Raji (cell line): ENCODE measurements around the gene SORCS2.

Experiments
- POLR2A ChIP-seq: IDR thresholded peaks from 2 replicates; pipeline ENCODE4 v1.6.1; 2011; ENCODE audit warnings: low read depth, low read length, control low read depth; ENCODE audit not compliant: insufficient read depth

SORCS2 gene

GRCh38 chr4:7361280-7361895, 169.1 kb downstream of the SORCS2 start:
- no peak for TF ChIP-seq POLR2A

DNA sequence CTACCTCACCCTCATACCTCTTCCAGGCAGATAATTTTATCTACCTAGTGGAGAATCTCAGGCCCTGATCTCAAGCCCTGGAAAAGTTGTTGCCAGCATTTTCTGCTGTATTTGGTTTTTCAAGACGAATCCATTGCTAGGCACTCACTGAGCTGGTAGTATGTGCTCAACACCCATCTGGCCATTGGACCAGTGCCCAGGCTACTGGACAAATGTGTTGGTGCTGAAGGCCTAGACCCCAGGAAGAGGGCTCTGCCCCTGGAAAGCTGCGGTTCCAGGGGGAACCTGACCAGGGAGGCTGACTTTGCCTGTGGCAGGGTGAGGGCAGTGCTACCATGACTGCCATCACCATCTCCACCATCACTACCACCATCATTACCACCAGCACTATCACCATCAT, 170.0 kb downstream of the SORCS2 start:
- TF ChIP-seq POLR2A = no peak

DNA sequence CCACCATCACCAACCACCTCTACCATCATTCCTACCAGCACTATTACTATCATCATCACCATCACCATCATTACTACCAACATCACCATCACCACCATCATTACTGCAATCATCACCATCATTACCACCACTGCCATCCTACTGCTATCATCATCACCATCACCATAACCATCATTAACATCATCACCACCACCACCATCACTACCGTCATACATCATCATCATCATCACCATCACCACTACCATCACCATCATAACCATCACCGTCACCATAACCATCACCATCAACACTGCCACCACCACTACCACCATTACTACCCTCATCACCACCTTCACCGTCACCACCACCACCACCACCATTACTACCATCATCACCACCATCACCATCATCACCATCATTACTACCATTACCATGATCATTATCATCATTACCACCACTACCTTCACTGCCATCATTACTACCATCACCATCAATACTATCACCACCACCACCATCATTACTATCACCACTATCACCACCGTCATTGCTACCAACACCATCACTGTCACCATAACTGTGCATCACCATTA, 170.6 kb downstream of the SORCS2 start:
- TF ChIP-seq POLR2A = no peak

DNA sequence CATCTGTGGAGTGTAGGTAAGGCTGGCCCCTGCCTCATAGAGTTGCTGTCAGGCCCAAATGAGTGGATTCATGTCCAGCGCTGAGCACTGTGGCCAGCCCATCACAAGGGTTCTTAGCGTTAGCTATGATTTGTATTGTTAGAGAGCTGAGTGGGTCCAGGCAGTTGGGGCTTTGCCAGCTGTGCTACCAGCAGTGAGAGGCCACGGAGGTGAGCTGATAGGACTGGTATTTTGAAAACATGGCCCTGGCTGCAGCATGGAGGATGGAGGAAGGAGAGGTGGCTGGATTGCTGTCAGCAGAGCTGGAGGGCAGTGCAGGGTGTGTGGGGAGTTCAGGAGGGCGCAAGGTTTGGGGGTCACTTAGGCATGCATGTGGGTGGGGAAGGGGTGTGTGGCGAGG, 172.6 kb downstream of the SORCS2 start:
- TF ChIP-seq POLR2A = no peak

DNA sequence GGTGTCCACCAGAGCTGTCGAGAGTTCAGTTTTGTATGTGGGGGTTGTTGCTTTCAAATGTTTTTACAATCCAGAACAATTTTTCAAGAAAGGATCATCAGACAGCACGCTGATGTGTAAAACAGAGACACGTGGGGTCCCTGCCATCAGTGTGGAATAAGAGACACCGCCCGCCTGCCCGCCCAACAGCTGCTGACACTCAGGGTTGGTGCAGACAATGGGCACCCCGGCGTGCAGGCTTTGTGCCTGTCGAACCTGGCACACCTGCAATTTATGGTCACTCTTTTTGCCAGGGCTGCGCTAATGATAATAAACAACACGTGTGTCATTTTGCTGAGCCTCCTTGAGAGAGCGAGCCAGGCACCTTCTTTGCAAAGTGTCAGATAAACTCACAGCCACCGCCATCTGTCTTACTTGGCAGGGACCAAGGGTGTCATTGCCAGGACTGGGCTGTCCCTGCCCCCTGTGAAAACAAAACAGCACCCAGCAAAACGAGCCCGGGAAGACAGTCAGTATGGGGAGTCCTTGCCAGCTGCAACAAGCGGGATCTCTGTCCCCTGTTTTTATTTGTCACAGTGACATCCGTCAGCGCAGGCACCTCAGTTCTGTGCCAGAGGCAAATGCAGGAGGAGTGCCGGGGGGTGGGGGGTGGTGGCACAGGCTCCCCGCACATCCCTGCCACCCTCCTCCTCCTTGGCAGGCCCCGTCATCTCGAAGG, 173.3 kb downstream of the SORCS2 start:
- no peak for TF ChIP-seq POLR2A

DNA sequence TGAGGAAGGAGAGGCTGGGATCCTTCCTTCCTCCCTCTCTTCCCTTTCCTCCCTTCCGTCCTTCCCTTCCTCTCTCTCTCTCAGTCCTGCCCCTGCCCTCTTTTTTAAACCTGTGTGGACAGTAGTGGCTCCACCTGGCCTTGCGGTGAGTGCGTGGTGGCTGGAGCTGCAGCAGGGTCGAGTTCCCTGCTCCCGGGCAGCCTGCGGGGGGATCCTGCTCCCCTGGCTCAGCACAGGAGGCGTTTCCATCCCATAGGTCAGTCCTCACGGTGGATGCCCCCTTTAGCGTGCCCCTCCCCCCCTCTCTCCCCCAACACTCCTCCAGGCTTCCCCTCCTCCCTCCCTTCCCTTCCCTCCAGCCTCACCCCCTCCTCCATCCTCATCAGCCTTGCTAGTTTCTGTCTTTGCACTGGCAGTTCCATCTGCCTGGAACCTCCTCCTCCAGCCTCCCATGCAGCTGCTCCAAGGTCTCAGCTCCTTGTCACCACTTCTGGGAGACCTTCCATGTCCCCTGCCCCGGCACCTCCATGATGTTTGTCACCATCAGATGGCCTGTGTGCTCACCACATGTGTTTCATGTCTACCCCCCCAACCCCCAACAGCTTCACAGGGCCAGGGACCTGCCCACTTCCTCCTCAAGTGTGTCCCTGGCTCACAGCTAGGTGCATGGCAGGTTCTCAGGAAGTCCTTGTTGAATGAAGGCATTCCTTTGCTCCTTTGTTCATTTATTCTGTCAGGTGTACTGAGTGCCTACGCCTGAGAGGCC, 174.0 kb downstream of the SORCS2 start:
- no peak for TF ChIP-seq POLR2A

- no peak for TF ChIP-seq POLR2A
Measured at GRCh38 chr4:7366954-7367353, 174.6 kb downstream of the SORCS2 start.

GRCh38 chr4:7367406-7367805, 175.1 kb downstream of the SORCS2 start:
- TF ChIP-seq POLR2A = no peak

DNA sequence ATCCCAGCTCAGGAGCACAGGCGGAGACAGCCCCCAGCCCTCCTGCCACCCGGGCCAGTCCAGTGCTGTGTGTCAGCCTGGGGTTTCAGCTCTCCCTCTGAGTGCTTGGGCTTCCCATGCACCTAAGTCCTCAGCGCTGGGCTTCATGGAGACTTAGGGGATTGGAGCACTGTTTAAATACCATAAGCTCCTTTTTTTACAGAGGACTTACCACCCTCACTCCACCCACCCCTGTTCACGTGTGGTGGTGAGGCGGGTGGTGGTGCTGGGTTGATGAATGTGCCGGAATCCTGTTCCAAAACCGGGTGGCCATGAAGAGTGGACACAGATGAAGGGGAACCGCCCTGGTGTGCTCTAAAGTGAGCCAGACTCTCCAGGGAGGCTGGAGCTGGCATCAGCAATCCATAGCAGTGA, 175.5 kb downstream of the SORCS2 start:
- no peak for TF ChIP-seq POLR2A

DNA sequence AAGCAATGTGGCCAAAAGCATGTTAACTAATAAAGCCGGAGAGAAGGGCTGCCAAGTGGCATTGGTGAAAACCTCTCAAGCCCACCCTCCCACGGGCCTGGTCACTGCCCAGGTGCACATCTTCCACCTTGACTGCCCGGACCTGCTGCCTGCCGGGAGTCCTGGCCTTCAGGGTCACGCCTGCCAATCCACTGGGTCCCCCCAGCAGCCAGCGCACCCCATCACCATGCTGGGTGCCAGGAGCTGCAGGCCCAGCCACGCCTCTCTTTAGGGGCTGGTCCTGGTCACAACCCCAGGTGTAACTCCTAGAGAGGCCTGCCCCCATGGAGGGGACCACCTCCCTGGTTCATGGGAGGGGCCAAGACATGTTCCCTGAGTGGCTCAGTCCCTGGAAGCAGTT, 176.0 kb downstream of the SORCS2 start:
- TF ChIP-seq POLR2A = no peak

GRCh38 chr4:7369511-7369910, 177.2 kb downstream of the SORCS2 start:
- no peak for TF ChIP-seq POLR2A

DNA sequence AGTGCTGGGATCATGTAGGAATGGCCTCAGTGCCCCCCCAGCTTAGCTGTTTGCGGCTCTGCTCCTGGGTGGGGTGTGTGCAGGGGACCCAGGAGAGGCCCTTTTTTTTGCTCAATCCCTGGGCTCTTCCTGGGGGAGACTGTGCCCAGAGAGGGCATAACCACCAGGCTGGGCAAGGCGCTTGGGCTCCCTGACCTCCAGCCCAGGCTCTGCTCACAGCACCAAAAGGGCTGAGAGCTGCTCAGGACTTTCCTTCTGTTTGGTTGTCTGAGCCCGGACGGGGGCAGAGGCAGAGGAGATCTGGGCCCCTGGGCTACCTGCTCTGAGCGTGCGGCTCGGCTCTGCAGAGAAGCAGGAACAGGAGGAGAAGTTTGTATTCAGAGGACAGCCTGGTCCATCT, 177.7 kb downstream of the SORCS2 start:
- TF ChIP-seq POLR2A = no peak

GRCh38 chr4:7371210-7371941, 179.0 kb downstream of the SORCS2 start:
- TF ChIP-seq POLR2A = no peak

DNA sequence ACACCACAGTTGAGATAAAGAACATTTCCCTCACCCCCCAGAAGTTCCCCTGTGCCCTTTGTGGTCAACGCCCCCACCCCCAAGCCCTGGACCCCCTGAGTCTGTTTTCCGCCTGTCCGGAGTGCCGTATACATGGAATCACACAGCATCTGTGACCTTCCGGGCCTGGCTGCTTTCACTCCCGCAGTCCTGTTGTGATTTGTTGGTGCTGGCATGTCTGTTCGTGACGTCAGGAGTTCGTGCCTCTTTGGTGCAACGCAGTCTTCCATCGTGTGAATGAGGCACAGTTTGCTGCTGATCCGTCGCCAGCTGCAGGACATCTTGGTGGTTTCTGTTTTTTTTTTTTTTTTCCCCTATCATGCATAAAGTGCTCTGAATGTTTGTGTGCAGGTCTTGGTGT, 180.3 kb downstream of the SORCS2 start:
- no peak for TF ChIP-seq POLR2A

DNA sequence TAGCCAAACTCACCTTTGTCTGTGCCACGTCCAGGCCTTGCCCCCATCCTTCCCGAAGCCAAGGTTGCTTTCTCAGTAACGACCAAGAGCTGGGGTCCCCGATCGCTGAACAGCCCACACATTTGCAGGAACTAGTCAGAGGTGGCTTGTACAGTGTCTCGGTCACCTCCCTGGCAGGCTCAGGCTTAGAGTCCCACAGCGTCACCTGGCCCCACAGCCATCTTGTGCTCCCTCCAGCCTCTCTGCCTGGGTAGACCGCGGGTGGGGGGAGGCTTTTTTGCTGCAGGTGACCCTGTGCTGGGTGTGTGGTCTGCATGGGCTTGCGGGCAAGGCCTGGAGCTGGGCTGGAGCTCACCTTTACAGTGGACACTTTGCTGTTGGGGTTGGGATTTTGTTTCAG, 182.2 kb downstream of the SORCS2 start:
- no peak for TF ChIP-seq POLR2A
